HL-60 (cell line): Measurements from ENCODE around the gene SPAG7.

ENCODE experiments used
- CTCF ChIP-seq: IDR thresholded peaks from one replicate; pipeline ENCODE4 v1.5.1; 2011; ENCODE audit warnings: low read length, control low read depth, inconsistent platforms; ENCODE audit not compliant: insufficient read depth
- SPI1 ChIP-seq: IDR thresholded peaks from 2 replicates; pipeline ENCODE4 v1.6.1; 2012; ENCODE audit warnings: low read depth, mild to moderate bottlenecking, borderline replicate concordance
- TF ChIP-seq, protein P1 (sequence below): IDR thresholded peaks from 2 replicates; pipeline ENCODE4 v1.6.1; 2012; ENCODE audit warnings: low read depth; ENCODE audit not compliant: insufficient replicate concordance

DNA sequence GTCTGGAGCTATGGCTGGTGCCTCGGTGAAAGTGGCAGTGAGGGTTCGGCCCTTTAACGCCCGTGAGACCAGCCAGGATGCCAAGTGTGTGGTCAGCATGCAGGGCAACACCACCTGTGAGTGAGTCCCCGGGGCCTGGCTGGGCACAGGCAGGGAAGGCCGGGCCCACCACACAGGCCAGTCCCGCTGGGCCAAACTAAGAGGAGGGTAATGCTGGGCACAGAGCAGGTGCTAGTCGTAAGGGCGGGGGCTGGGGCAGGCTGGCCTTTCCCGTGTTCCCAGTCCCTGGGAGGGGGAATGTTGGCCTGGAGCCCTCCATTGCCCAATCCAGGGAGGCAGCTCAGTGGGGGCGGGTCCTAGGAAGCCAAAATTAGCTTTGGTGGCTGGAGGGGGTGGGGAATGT is 32.6 kb upstream of the SPAG7 start:
- TF ChIP-seq CTCF (no peak), SPI1 (no peak)
- TF ChIP-seq, protein P1, sequence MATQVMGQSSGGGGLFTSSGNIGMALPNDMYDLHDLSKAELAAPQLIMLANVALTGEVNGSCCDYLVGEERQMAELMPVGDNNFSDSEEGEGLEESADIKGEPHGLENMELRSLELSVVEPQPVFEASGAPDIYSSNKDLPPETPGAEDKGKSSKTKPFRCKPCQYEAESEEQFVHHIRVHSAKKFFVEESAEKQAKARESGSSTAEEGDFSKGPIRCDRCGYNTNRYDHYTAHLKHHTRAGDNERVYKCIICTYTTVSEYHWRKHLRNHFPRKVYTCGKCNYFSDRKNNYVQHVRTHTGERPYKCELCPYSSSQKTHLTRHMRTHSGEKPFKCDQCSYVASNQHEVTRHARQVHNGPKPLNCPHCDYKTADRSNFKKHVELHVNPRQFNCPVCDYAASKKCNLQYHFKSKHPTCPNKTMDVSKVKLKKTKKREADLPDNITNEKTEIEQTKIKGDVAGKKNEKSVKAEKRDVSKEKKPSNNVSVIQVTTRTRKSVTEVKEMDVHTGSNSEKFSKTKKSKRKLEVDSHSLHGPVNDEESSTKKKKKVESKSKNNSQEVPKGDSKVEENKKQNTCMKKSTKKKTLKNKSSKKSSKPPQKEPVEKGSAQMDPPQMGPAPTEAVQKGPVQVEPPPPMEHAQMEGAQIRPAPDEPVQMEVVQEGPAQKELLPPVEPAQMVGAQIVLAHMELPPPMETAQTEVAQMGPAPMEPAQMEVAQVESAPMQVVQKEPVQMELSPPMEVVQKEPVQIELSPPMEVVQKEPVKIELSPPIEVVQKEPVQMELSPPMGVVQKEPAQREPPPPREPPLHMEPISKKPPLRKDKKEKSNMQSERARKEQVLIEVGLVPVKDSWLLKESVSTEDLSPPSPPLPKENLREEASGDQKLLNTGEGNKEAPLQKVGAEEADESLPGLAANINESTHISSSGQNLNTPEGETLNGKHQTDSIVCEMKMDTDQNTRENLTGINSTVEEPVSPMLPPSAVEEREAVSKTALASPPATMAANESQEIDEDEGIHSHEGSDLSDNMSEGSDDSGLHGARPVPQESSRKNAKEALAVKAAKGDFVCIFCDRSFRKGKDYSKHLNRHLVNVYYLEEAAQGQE, result no peak
